Endothelial cell (in vitro differentiated cells): Measurements from ENCODE around the gene KCNJ1. TPM values are rescaled to one million over a fixed set of nuclear protein-coding genes. Genes with fewer than 3 reads are reported as not detected.
A peak's percentile ranks its signal among the peaks of the same experiment; 100 is the strongest.

Experiments used
- DNase-seq: peaks from one replicate; pipeline ENCODE4 v3.0.0; 2021; ENCODE audit warnings: low spot score
- H3K27ac Mint-ChIP-seq: one replicate; pipeline ENCODE4 v1.8.0; 2021; ENCODE audit warnings: mixed read lengths, inconsistent platforms; ENCODE audit not compliant: unreplicated experiment
- H3K27me3 Mint-ChIP-seq: one replicate; pipeline ENCODE4 v1.8.0; 2021; ENCODE audit warnings: mild to moderate bottlenecking, moderate library complexity, mixed read lengths, inconsistent platforms; ENCODE audit not compliant: unreplicated experiment
- H3K36me3 Mint-ChIP-seq: one replicate; pipeline ENCODE4 v1.8.0; 2021; ENCODE audit warnings: mild to moderate bottlenecking, low read depth, mixed read lengths, inconsistent platforms; ENCODE audit not compliant: unreplicated experiment
- H3K4me1 Mint-ChIP-seq: one replicate; pipeline ENCODE4 v1.8.0; 2021; ENCODE audit warnings: mild to moderate bottlenecking, mixed read lengths, inconsistent platforms; ENCODE audit not compliant: unreplicated experiment
- H3K4me3 Mint-ChIP-seq: one replicate; pipeline ENCODE4 v1.8.0; 2021; ENCODE audit warnings: mild to moderate bottlenecking, mixed read lengths, inconsistent platforms; ENCODE audit not compliant: unreplicated experiment
- H3K9me3 Mint-ChIP-seq: one replicate; pipeline ENCODE4 v1.8.0; 2021; ENCODE audit warnings: mixed read lengths, inconsistent platforms; ENCODE audit not compliant: unreplicated experiment
- CTCF ChIP-seq: fragments of 200-600 bp; sonication (generic); IDR thresholded peaks from one replicate; pipeline ENCODE4 v1.5.0; 2021; ENCODE audit warnings: antibody characterized with exemption; ENCODE audit not compliant: unreplicated experiment
- total RNA-seq: library from RNA; stranded (reverse); fragmentation: NEBNext Ultra II Directional; extraction: Animal tissue kit (Norgen Biotek cat#: 25700); gene quantifications from one replicate; pipeline ENCODE4 v1.2.1, GENCODE V29; 2021; ENCODE audit not compliant: unreplicated experiment

KCNJ1 gene
- total RNA-seq, 1 donor from 2014 or later, result not detected

- no peaks in the 10 kb centered on the region for H3K36me3 Mint-ChIP-seq
- H3K4me3 Mint-ChIP-seq, result no peak overlapping the region
- TF ChIP-seq CTCF, result no peak
- DNase-seq, result no peak
- peak overlapping the region; percentile 22 for H3K27ac Mint-ChIP-seq
- peaks cover 20% of the 10 kb centered on the region for H3K4me1 Mint-ChIP-seq
- peaks cover 3% of the 10 kb centered on the region for H3K27me3 Mint-ChIP-seq
- H3K9me3 Mint-ChIP-seq, result no peaks in the 10 kb centered on the region
Measured at GRCh38 chr11:128819198-128819597, 47.9 kb downstream of the KCNJ1 start.

- H3K4me3 Mint-ChIP-seq, result no peak overlapping the region
- peaks cover 14% of the 10 kb centered on the region for H3K4me1 Mint-ChIP-seq
- DNase-seq, result peak; percentile 43
Measured at GRCh38 chr11:128814856-128815705, 52.0 kb downstream of the KCNJ1 start.

GRCh38 chr11:128813729-128814128 is 53.4 kb downstream of the KCNJ1 start:
- no peak for TF ChIP-seq CTCF
- H3K27me3 Mint-ChIP-seq, result no peaks in the 10 kb centered on the region
- no peaks in the 10 kb centered on the region for H3K9me3 Mint-ChIP-seq
- H3K4me3 Mint-ChIP-seq, result no peak overlapping the region
- H3K36me3 Mint-ChIP-seq, result peaks cover 26% of the 10 kb centered on the region
- no peak for DNase-seq
- no peak overlapping the region for H3K27ac Mint-ChIP-seq
- peaks cover 11% of the 10 kb centered on the region for H3K4me1 Mint-ChIP-seq

More at GRCh38 chr11:128814856-128815705, 52.0 kb downstream of the KCNJ1 start:
- peaks cover 17% of the 10 kb centered on the region for H3K36me3 Mint-ChIP-seq
- H3K27me3 Mint-ChIP-seq, result no peaks in the 10 kb centered on the region
- TF ChIP-seq CTCF, result no peak
- no peaks in the 10 kb centered on the region for H3K9me3 Mint-ChIP-seq
- peak overlapping the region; percentile 57 for H3K27ac Mint-ChIP-seq

GRCh38 chr11:128810784-128811514 is 56.1 kb downstream of the KCNJ1 start:
- H3K4me3 Mint-ChIP-seq, result peak overlapping the region; percentile 70
- no peaks in the 10 kb centered on the region for H3K27me3 Mint-ChIP-seq
- DNase-seq, result no peak
- peaks cover 16% of the 10 kb centered on the region for H3K4me1 Mint-ChIP-seq
- peaks cover 46% of the 10 kb centered on the region for H3K36me3 Mint-ChIP-seq
- no peaks in the 10 kb centered on the region for H3K9me3 Mint-ChIP-seq
- TF ChIP-seq CTCF, result no peak
- H3K27ac Mint-ChIP-seq, result no peak overlapping the region

GRCh38 chr11:128809128-128809527 is 58.0 kb downstream of the KCNJ1 start:
- no peaks in the 10 kb centered on the region for H3K9me3 Mint-ChIP-seq
- DNase-seq, result no peak
- H3K27ac Mint-ChIP-seq, result no peak overlapping the region
- no peak overlapping the region for H3K4me3 Mint-ChIP-seq
- no peak for TF ChIP-seq CTCF
- peaks cover 18% of the 10 kb centered on the region for H3K4me1 Mint-ChIP-seq
- peaks cover 64% of the 10 kb centered on the region for H3K36me3 Mint-ChIP-seq
- H3K27me3 Mint-ChIP-seq, result no peaks in the 10 kb centered on the region
